Fibroblast of lung (primary cell): ENCODE results near the gene ANO6.

ENCODE experiments used
- CTCF ChIP-seq, 2 donors: IDR thresholded peaks in 1 of 2; conservative IDR thresholded peaks in 1 of 2; 1 replicate in 1 of 2; 2 replicates in 1 of 2; pipeline ENCODE4 v1.5.1; 2011 to 2012; ENCODE audit warnings: low read length in 2 of 2, control low read depth in 1 of 2, inconsistent platforms in 1 of 2, low read depth in 1 of 2, mild to moderate bottlenecking in 1 of 2
- EZH2 ChIP-seq: IDR thresholded peaks from 2 replicates; pipeline ENCODE4 v1.5.1; 2012; ENCODE audit warnings: low read length, control low read depth, mild to moderate bottlenecking; ENCODE audit errors: missing control alignments

DNA sequence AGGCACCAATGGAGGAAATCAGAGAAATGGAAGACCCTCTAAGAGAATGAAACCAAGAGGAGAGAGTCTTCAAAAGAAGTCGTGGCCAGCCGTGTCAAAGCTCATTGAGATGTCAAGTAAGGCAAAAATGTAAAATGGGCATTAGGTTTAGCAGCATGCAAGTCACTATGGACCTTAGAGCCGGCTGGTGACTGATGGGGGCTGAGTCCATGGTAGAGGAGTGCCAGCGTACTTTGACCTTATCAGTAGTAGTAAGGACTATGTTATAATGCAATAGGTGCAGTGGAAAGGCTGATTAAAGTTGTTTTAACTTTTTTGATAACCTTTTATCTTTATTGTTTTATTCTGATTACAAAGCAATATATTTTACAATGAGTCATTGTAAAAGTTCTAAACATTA, 66.5 kb downstream of the ANO6 start:
- no peak for TF ChIP-seq CTCF (conservative IDR thresholded peaks at IDR 0.05 in 1 of 2, IDR thresholded peaks at IDR 0.05 in 1 of 2; ENCODE audit: low read depth in 1 of 2, low read length in 2 of 2)
- no peak for TF ChIP-seq EZH2
